Measurements from ENCODE around the gene RAC2. TPM values are rescaled to one million over a fixed set of nuclear protein-coding genes. Genes with fewer than 3 reads are reported as not detected.

The RAC2 gene
- total and polyA plus RNA-seq, 2 of the 8 experiments (the other 6 are each of a cell fraction or from before 2014, with no cell fraction given) = 2.3 to 4.3 TPM

- POLR2A ChIA-PET (ENCODE audit: partially characterized antibody) = no interaction called here
- H4K8ac ChIP-seq (ENCODE audit: extremely low read depth, insufficient read depth, low read length) = peak overlapping the region; percentile 12; the same call in 1 of the 2 replicates
- H2BK12ac ChIP-seq (ENCODE audit: low read depth, low read length) = 0 out of 2 replicates have a peak overlapping the region, but pooled peaks have one; percentile 29
- H3K4me2 ChIP-seq (ENCODE audit: insufficient read depth in 1 of 2, low read depth in 2 of 2, low read length in 2 of 2) = no peak overlapping the region
- no peak overlapping the region for H2AFZ ChIP-seq (ENCODE audit: low read length)
- H3K23ac ChIP-seq (ENCODE audit: insufficient read length) = no peak overlapping the region
- DNase-seq (ENCODE audit: low read depth in 1 of 2, low spot score in 2 of 2) (no peak), FAIRE-seq (no peak)
- H3K9ac ChIP-seq (replicated peaks in 1 of 4; ENCODE audit: extremely low read depth in 1 of 4, low read depth in 3 of 4, low read length in 3 of 4) = no peak overlapping the region
- H3K23me2 ChIP-seq (ENCODE audit: low read depth, low read length) = peaks cover 4% of the 10 kb centered on the region; the same call in 1 of the 2 replicates
- no peak overlapping the region for H3K4me3 ChIP-seq (ENCODE audit: extremely low read depth in 1 of 4, insufficient read depth in 2 of 4, low read depth in 3 of 4, low read length in 4 of 4)
- no peaks in the 10 kb centered on the region for H3K36me3 ChIP-seq (ENCODE audit: control insufficient read depth in 2 of 4, insufficient read depth in 4 of 4, low read length in 3 of 4)
- H3K79me1 ChIP-seq (ENCODE audit: low read depth, low read length) = no peaks in the 10 kb centered on the region
- TF ChIP-seq NRF1 (IDR thresholded peaks at IDR 0.05; ENCODE audit: low read depth, low read length) = no peak
- no peak for TF ChIP-seq CEBPB (IDR thresholded peaks at IDR 0.05; ENCODE audit: low read depth, low read length)
- no peak for TF ChIP-seq CHD1 (IDR thresholded peaks at IDR 0.05; ENCODE audit: low read depth, low read length)
- TF ChIP-seq GABPA (IDR thresholded peaks at IDR 0.05; ENCODE audit: borderline replicate concordance, insufficient read depth, low read length) = no peak
- no peak for TF ChIP-seq RXRA (IDR thresholded peaks at IDR 0.05; ENCODE audit: insufficient read depth, low read depth, low read length)
- no peak for TF ChIP-seq CBX5 (IDR thresholded peaks at IDR 0.05; ENCODE audit: low read depth, low read length)
- TF ChIP-seq, protein P1, sequence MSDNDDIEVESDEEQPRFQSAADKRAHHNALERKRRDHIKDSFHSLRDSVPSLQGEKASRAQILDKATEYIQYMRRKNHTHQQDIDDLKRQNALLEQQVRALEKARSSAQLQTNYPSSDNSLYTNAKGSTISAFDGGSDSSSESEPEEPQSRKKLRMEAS (IDR thresholded peaks at IDR 0.05) = no peak
- TF ChIP-seq BACH1 (IDR thresholded peaks at IDR 0.05; ENCODE audit: low read length) = no peak
- 84% methylated on average over 10 of the region's 10 CpGs; no CpG with 5 or more reads in 1 of the 2 experiments for whole genome bisulfite sequencing, 2 experiments (ENCODE audit: extremely low coverage in 1 of 2, insufficient coverage in 1 of 2, insufficient read length in 1 of 2, insufficient replicate concordance in 2 of 2, low coverage in 1 of 2, low lambda C conversion rate in 2 of 2, missing lambda C conversion rate in 1 of 2)
- H2BK120ac ChIP-seq (replicated peaks; ENCODE audit: low read depth, low read length) = no peak overlapping the region
- H3K4ac ChIP-seq (replicated peaks; ENCODE audit: insufficient read length, low read depth, low read length) = no peak overlapping the region
- H2BK15ac ChIP-seq (ENCODE audit: low read length) = 0 out of 2 replicates have a peak overlapping the region, but pooled peaks have one; percentile 61
- no peak overlapping the region for H2BK5ac ChIP-seq (ENCODE audit: low read depth, low read length)
- no peaks in the 10 kb centered on the region for H3K79me2 ChIP-seq (ENCODE audit: control insufficient read depth in 1 of 2, insufficient read depth in 2 of 2, low read length in 2 of 2)
- no peak overlapping the region for H3K14ac ChIP-seq (ENCODE audit: insufficient read length)
- H3K27ac ChIP-seq (ENCODE audit: low read depth, low read length) = no peak overlapping the region
- no peak overlapping the region for H2AK5ac ChIP-seq (ENCODE audit: low read depth, low read length)
- CTCF ChIA-PET (ENCODE audit: partially characterized antibody) = interaction anchor here (0.5 to 9.1 kb wide), 6 partner anchors 8 to 243 kb away, joined by 3 to 97 read pairs (median 4); no protein-coding TSS in a partner anchor
- no peak overlapping the region for H3K18ac ChIP-seq (ENCODE audit: extremely low read depth, low read length)
- H4K5ac ChIP-seq (ENCODE audit: insufficient read length, low read depth, low read length) = no peak overlapping the region
- no peak overlapping the region for H4K91ac ChIP-seq (replicated peaks; ENCODE audit: insufficient read length, low read length)
- no peak overlapping the region for H2BK20ac ChIP-seq (ENCODE audit: low read length)
- no peak overlapping the region for H3K56ac ChIP-seq (replicated peaks; ENCODE audit: insufficient read length, low read depth, low read length)
- no peaks in the 10 kb centered on the region for H3K9me3 ChIP-seq (ENCODE audit: insufficient read depth in 2 of 2, low read depth in 1 of 2, low read length in 1 of 2)
- H4K20me1 ChIP-seq (replicated peaks in 1 of 2; ENCODE audit: control insufficient read depth in 1 of 2, insufficient read depth in 2 of 2, low read length in 2 of 2) = no peaks in the 10 kb centered on the region
- H3K4me1 ChIP-seq (replicated peaks in 1 of 4; ENCODE audit: control insufficient read depth in 3 of 4, insufficient read depth in 4 of 4, low read length in 3 of 4) = peaks cover 0 to 19% (median 4%) of the 10 kb centered on the region in 4 experiments; a peak in 6 of 7 replicates
- no peaks in the 10 kb centered on the region for H3K27me3 ChIP-seq (replicated peaks in 1 of 4; ENCODE audit: control insufficient read depth in 3 of 4, extremely low read depth in 1 of 4, insufficient read depth in 3 of 4, low read length in 3 of 4)
These were observed 4.5 kb downstream of the RAC2 start for GRCh38 chr22:37239336-37240239.
